Chondrocyte (in vitro differentiated cells): Measurements from ENCODE around the gene ADGRF5. TPM values are rescaled to one million over a fixed set of nuclear protein-coding genes. Genes with fewer than 3 reads are reported as not detected.
"Not testable (repeated sequence)": the region's sequence is repeated elsewhere in the genome, so short reads cannot be mapped to it uniquely, and the experiment has no call there.

ENCODE experiments used
- DNase-seq: peaks from one replicate; pipeline ENCODE4 v3.0.0; 2021; ENCODE audit warnings: mixed read lengths, low spot score
- H3K27ac Mint-ChIP-seq: one replicate; pipeline ENCODE4 v1.8.0; 2021; ENCODE audit warnings: mild to moderate bottlenecking, moderate library complexity, mixed read lengths; ENCODE audit not compliant: unreplicated experiment
- H3K27me3 Mint-ChIP-seq: 2 replicates; pipeline ENCODE4 v1.8.0; 2021; ENCODE audit warnings: low read depth, mixed read lengths
- H3K36me3 Mint-ChIP-seq: 2 replicates; pipeline ENCODE4 v1.8.0; 2021; ENCODE audit warnings: low read depth, mixed read lengths
- H3K4me1 Mint-ChIP-seq: 2 replicates; pipeline ENCODE4 v1.8.0; 2021; ENCODE audit warnings: low read depth, mild to moderate bottlenecking, mixed read lengths
- H3K4me3 Mint-ChIP-seq: one replicate; pipeline ENCODE4 v1.8.0; 2021; ENCODE audit warnings: mild to moderate bottlenecking, moderate library complexity, mixed read lengths; ENCODE audit not compliant: unreplicated experiment
- H3K9me3 Mint-ChIP-seq: 2 replicates; pipeline ENCODE4 v1.8.0; 2021; ENCODE audit warnings: low read depth, mixed read lengths
- total RNA-seq: library from RNA; stranded (reverse); gene quantifications from 3 replicates; pipeline ENCODE4 v1.2.1, GENCODE V29; 2021
- TF ChIP-seq, protein P1 (sequence below): fragments of 200-600 bp; sonication (generic); IDR thresholded peaks from 2 replicates; pipeline ENCODE4 v1.5.0; 2021; ENCODE audit warnings: antibody characterized with exemption, mild to moderate bottlenecking, moderate library complexity

Gene ADGRF5
- total RNA-seq, 1 donor from 2014 or later = 0.67 TPM

DNA sequence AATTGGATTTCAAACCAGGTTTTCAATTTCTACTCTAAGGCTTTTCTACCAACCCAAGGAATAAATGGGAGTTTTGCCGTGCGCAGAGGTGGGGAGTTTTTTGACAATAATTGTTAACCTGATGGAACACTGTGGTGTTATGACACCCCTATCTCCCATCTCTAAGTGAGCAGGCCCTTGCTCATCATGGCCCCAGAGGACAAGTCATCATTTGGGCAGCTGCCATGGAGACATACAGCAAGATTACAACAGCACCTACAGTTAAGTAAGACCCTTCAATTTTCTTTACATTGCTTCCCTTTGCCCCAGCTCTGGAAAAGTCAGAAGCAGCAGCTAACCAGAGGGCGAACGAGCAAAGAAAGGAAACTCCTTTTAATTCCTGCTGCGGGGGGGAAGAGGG is 54.3 kb downstream of the ADGRF5 start:
- peaks cover 16% of the 10 kb centered on the region for H3K27me3 Mint-ChIP-seq
- H3K9me3 Mint-ChIP-seq = no peaks in the 10 kb centered on the region
- TF ChIP-seq, protein P1, sequence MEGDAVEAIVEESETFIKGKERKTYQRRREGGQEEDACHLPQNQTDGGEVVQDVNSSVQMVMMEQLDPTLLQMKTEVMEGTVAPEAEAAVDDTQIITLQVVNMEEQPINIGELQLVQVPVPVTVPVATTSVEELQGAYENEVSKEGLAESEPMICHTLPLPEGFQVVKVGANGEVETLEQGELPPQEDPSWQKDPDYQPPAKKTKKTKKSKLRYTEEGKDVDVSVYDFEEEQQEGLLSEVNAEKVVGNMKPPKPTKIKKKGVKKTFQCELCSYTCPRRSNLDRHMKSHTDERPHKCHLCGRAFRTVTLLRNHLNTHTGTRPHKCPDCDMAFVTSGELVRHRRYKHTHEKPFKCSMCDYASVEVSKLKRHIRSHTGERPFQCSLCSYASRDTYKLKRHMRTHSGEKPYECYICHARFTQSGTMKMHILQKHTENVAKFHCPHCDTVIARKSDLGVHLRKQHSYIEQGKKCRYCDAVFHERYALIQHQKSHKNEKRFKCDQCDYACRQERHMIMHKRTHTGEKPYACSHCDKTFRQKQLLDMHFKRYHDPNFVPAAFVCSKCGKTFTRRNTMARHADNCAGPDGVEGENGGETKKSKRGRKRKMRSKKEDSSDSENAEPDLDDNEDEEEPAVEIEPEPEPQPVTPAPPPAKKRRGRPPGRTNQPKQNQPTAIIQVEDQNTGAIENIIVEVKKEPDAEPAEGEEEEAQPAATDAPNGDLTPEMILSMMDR = no peak
- DNase-seq = no peak
- H3K4me1 Mint-ChIP-seq = no peaks in the 10 kb centered on the region
- H3K4me3 Mint-ChIP-seq = no peak overlapping the region
- H3K27ac Mint-ChIP-seq = no peak overlapping the region
- no peaks in the 10 kb centered on the region for H3K36me3 Mint-ChIP-seq

DNA sequence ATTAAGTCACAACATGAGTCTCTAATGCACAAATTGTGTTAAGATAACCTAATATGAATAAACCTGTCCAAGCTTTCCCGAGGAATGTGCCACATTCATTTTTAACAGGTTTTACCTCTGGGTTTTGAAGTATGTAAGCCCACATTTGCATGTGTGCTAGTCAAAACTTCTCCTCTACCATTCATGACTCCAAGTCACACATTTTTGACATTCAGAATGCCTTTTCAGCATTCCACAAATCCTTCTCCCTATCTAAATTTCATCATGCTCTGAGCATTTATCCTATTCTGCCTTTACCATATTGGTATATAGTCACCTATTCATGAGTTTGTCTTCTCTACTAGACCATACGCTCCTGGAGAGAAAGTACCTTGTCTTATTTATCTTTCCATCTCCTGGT is 56.5 kb downstream of the ADGRF5 start:
- TF ChIP-seq, protein P1 = no peak
- Mint-ChIP-seq H3K27ac (no peak overlapping the region), H3K9me3 (no peaks in the 10 kb centered on the region), H3K27me3 (peaks cover 4% of the 10 kb centered on the region), H3K36me3 (no peaks in the 10 kb centered on the region), H3K4me3 (no peak overlapping the region), H3K4me1 (no peaks in the 10 kb centered on the region)
- DNase-seq = no peak

DNA sequence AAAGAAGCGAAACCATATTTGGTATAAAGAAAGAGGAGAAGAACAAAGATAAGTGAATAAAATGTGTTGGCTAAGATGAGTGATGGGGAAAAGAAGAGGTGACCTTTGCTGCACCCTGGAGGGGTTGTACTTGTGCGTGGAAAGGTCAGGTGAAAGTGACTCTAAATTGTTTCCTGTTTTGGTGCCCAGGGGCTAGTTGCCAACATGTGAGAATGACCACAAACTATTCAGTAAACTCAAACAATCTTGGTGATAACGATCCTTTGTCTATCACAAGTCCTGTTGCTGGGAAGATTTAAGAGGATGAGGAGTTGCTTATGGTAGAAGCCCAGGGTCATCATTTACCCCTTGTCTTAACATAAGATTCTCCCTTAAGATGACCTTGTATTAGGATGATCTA is 57.9 kb downstream of the ADGRF5 start:
- no peaks in the 10 kb centered on the region for H3K9me3 Mint-ChIP-seq
- peaks cover 4% of the 10 kb centered on the region for H3K27me3 Mint-ChIP-seq
- no peak overlapping the region for H3K27ac Mint-ChIP-seq

DNA sequence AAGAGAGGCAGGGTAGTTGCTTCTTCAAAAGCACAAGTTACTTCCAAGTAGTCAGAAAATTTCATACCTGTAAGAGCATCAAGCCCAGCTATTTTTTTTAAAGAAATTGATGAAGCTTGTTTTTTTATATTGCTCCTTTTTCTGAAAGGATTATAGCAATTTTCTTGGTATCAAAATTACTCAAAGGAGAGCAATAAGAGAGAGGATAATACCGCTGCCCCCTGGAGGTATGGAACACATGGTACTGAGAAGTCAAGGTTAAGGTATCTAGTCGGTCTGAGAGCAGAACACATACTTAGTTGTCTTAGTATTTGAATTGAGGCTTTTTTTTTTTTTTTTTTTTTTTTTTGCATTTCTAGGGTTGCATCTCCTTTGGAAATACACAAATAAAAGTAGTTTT is 59.4 kb downstream of the ADGRF5 start:
- DNase-seq = no peak
- H3K4me1 Mint-ChIP-seq = no peaks in the 10 kb centered on the region

More for the DNA sequence above, 57.9 kb downstream of the ADGRF5 start:
- no peak overlapping the region for H3K4me3 Mint-ChIP-seq
- no peaks in the 10 kb centered on the region for H3K4me1 Mint-ChIP-seq
- H3K36me3 Mint-ChIP-seq = no peaks in the 10 kb centered on the region
- TF ChIP-seq, protein P1 = no peak
- no peak for DNase-seq

DNA sequence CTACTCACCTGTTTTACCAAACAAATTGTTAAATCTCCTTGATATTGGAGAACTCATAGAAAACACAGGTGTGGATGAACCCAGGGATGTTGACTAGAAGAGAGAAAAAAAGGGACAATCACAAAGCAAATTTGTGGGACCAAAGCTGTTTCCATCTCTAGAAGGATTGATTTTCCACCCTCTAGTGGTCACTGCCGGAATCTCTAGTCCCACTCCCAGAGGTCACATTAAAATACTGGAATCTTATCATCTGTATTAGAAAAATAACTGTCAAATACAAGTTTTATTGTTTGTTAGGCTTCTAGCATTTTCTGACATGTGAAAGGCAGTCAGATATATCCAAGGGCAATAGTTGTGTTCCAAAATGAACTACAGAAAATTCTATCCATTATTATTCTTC is 65.8 kb downstream of the ADGRF5 start:
- H3K4me1 Mint-ChIP-seq, H3K27me3 Mint-ChIP-seq, DNase-seq, H3K9me3 Mint-ChIP-seq, H3K27ac Mint-ChIP-seq, H3K4me3 Mint-ChIP-seq, H3K36me3 Mint-ChIP-seq: not testable (repeated sequence)
- TF ChIP-seq, protein P1 = peak; percentile 80

More for the DNA sequence above, 59.4 kb downstream of the ADGRF5 start:
- TF ChIP-seq, protein P1 = peak; percentile 24
- Mint-ChIP-seq H3K4me3 (no peak overlapping the region), H3K36me3 (no peaks in the 10 kb centered on the region), H3K27ac (no peak overlapping the region), H3K9me3 (no peaks in the 10 kb centered on the region), H3K27me3 (peaks cover 7% of the 10 kb centered on the region)

DNA sequence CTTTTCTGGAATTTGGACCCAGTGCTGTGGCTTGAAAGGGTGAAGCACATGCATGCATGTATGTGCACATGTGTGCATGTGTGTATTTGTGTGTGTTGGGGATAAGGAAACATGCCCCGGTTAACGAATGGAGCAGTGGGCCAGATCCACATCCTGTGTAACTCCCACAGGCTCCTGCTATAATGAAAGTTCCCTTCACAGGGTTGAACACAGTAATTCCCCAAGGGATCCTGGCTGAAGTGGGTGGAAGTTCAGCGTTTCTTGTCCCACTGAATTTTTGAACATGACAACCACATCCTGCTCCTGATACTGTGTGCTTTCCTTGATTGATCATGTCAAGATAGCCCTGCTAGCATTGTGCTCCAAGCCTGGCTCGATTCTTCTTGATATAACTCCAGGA is 70.2 kb downstream of the ADGRF5 start:
- DNase-seq, H3K27ac Mint-ChIP-seq, H3K36me3 Mint-ChIP-seq, H3K4me3 Mint-ChIP-seq, H3K9me3 Mint-ChIP-seq: not testable (repeated sequence)
- peaks cover 11% of the 10 kb centered on the region for H3K27me3 Mint-ChIP-seq
- peaks cover 11% of the 10 kb centered on the region for H3K4me1 Mint-ChIP-seq
